Measurements from ENCODE around the gene SLC19A1. TPM values are rescaled to one million over a fixed set of nuclear protein-coding genes. Genes with fewer than 3 reads are reported as not detected.

The SLC19A1 gene
- total RNA-seq, 1 experiment from 2014 or later, result 25.4 TPM

DNA sequence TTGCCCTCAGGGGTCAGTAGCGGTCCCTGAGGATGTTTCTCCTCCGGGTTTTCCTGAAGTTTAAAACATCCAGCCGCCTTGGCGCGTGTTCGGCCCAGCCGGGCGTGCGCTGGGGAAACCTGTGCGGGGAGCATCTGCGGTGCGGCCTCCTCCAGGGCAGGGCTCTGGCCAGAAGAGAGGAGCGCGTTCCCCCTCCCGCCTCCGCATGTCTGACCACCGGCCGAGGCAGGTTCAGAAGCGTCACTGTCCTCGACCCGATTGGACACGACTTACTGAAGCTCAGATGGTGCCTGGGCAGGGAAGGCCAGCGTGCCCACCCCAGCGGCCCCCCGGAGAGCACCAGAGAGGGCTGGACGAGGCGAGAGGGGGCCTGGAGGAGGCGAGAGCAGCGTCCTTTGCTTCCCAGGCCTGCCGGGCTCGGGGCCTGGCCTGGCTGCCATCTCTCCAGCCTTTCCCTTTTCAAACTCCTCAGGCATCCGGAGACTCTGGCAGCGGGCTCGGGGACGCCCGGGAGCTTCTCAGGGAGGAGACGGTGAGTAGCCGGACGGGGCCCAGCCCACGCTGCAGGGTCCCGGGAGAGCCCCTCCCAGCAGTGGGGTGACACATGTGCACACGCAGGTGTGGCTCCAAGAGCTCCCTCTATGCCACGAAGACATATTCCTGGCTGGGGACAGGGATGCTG, 67.1 kb downstream of the SLC19A1 start:
- intact Hi-C loops (cut with micrococcal nuclease), result no loop called here
- POLR2A ChIA-PET, result no interaction called here
- TF ChIP-seq, protein P1, sequence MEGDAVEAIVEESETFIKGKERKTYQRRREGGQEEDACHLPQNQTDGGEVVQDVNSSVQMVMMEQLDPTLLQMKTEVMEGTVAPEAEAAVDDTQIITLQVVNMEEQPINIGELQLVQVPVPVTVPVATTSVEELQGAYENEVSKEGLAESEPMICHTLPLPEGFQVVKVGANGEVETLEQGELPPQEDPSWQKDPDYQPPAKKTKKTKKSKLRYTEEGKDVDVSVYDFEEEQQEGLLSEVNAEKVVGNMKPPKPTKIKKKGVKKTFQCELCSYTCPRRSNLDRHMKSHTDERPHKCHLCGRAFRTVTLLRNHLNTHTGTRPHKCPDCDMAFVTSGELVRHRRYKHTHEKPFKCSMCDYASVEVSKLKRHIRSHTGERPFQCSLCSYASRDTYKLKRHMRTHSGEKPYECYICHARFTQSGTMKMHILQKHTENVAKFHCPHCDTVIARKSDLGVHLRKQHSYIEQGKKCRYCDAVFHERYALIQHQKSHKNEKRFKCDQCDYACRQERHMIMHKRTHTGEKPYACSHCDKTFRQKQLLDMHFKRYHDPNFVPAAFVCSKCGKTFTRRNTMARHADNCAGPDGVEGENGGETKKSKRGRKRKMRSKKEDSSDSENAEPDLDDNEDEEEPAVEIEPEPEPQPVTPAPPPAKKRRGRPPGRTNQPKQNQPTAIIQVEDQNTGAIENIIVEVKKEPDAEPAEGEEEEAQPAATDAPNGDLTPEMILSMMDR (IDR thresholded peaks at IDR 0.05; ENCODE audit: unreplicated experiment), result no peak
- Mint-ChIP-seq H3K27ac (ENCODE audit: low read depth, unreplicated experiment) (no peak overlapping the region), H3K36me3 (ENCODE audit: insufficient read depth, unreplicated experiment) (no peaks in the 10 kb centered on the region), H3K27me3 (ENCODE audit: insufficient read depth, unreplicated experiment) (no peaks in the 10 kb centered on the region), H3K9me3 (ENCODE audit: unreplicated experiment) (peaks cover 7% of the 10 kb centered on the region), H3K4me1 (ENCODE audit: insufficient read depth, unreplicated experiment) (no peaks in the 10 kb centered on the region), H3K4me3 (ENCODE audit: unreplicated experiment) (no peak overlapping the region)
- CTCF ChIA-PET, result no interaction called here
- BruUV-seq (replicated peaks), result no TSS peak
- no peak for DNase-seq (ENCODE audit: unreplicated experiment)

DNA sequence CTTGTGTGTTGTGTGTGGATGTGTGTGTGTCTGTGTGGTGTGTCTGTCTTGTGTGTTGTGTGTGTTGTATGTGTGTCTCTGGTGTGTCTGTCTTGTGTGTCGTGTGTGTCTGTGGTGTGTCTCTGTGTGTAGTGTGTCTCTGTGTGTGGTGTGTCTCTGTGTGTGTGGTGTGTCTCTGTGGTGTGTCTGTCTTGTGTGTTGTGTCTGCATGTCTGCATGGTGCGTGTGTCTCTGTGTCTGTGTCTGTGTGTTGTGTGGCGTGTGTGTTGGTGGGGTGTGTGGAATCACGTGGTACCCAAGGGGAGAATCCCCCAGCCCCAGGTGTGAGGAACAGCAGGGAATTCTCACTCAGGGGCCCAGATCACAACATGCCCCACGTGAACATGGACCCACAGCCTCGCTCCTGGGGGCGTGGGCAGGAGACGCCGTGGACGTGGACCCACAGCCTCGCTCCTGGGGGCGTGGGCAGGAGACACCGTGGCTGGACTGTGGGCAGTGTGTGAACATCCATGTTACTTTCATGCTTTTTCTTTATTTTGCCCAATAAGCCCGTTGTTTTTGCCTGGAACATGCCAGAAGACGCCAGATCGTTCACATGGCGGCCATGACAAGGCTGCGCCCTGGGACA, 67.8 kb downstream of the SLC19A1 start:
- TF ChIP-seq, protein P1 (IDR thresholded peaks at IDR 0.05; ENCODE audit: unreplicated experiment), result no peak
- H3K9me3 Mint-ChIP-seq (ENCODE audit: unreplicated experiment), result peaks cover 7% of the 10 kb centered on the region
- no TSS peak for BruUV-seq (replicated peaks)
- H3K27me3 Mint-ChIP-seq (ENCODE audit: insufficient read depth, unreplicated experiment), result no peaks in the 10 kb centered on the region
- intact Hi-C loops (cut with micrococcal nuclease), result no loop called here
- no peak for DNase-seq (ENCODE audit: unreplicated experiment)
- H3K4me3 Mint-ChIP-seq (ENCODE audit: unreplicated experiment), result no peak overlapping the region
- no peak overlapping the region for H3K27ac Mint-ChIP-seq (ENCODE audit: low read depth, unreplicated experiment)
- no peaks in the 10 kb centered on the region for H3K36me3 Mint-ChIP-seq (ENCODE audit: insufficient read depth, unreplicated experiment)
- POLR2A ChIA-PET, result no interaction called here
- CTCF ChIA-PET, result interaction anchor here (0.6 kb wide), 1 partner anchor 43 kb away, joined by 3 read pairs; no protein-coding TSS in a partner anchor
- H3K4me1 Mint-ChIP-seq (ENCODE audit: insufficient read depth, unreplicated experiment), result no peaks in the 10 kb centered on the region

DNA sequence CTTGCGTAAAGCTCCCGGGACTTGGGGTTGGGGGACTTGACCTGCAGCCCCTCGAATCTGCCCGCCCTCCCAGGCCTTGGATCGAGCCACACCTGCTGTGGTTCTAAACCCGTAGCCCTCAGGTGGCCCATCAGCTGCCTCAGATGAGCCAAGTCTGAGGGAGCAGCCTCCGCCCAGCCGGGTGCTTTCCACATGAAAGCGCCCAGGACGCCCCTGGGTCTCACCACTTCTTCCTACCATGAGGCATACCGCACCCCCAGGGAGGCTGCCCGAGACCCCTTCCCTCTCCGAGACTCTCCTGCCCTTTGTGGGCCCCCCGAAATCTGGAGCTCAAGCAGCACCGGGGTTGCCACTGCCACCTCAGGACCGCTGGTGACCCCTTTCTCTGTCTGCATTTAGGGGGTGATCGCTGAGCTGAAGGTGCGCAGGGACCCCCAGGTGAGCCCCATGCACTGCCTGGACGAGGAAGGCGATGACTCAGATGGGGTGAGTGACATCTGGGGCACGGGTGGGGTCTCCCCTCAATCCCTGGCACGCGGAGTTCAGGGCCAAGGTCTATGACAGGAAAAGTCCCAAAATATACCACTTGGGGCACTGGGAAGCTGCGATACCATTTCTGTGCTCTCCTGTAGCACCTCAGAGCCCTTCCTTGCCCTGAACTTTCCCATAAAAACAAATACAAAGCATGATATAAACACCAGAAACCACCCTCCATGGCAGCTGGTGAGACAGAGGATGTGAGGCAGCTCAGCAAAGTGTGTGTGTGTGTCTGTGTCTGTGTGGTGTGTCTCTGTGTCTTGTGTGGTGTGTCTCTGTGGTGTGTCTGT, 68.5 kb downstream of the SLC19A1 start:
- H3K27ac Mint-ChIP-seq (ENCODE audit: low read depth, unreplicated experiment), result no peak overlapping the region
- no TSS peak for BruUV-seq (replicated peaks)
- CTCF ChIA-PET, result interaction anchor here (0.6 to 0.7 kb wide), 2 partner anchors 44 to 56 kb away, joined by 3 read pairs; no protein-coding TSS in a partner anchor
- H3K27me3 Mint-ChIP-seq (ENCODE audit: insufficient read depth, unreplicated experiment), result no peaks in the 10 kb centered on the region
- H3K4me3 Mint-ChIP-seq (ENCODE audit: unreplicated experiment), result no peak overlapping the region
- POLR2A ChIA-PET, result no interaction called here
- no peaks in the 10 kb centered on the region for H3K4me1 Mint-ChIP-seq (ENCODE audit: insufficient read depth, unreplicated experiment)
- H3K36me3 Mint-ChIP-seq (ENCODE audit: insufficient read depth, unreplicated experiment), result no peaks in the 10 kb centered on the region
- DNase-seq (ENCODE audit: unreplicated experiment), result no peak
- peaks cover 7% of the 10 kb centered on the region for H3K9me3 Mint-ChIP-seq (ENCODE audit: unreplicated experiment)
- TF ChIP-seq, protein P1 (IDR thresholded peaks at IDR 0.05; ENCODE audit: unreplicated experiment), result no peak
- intact Hi-C loops (cut with micrococcal nuclease), result no loop called here
